NCI-H446 (cell line): ENCODE results near the gene RGS3.

Source experiments
- DNase-seq, 2 experiments: peaks; one replicate each; lab custom pipeline; 2025; lab: John Stamatoyannopoulos, UW

The RGS3 gene

DNA sequence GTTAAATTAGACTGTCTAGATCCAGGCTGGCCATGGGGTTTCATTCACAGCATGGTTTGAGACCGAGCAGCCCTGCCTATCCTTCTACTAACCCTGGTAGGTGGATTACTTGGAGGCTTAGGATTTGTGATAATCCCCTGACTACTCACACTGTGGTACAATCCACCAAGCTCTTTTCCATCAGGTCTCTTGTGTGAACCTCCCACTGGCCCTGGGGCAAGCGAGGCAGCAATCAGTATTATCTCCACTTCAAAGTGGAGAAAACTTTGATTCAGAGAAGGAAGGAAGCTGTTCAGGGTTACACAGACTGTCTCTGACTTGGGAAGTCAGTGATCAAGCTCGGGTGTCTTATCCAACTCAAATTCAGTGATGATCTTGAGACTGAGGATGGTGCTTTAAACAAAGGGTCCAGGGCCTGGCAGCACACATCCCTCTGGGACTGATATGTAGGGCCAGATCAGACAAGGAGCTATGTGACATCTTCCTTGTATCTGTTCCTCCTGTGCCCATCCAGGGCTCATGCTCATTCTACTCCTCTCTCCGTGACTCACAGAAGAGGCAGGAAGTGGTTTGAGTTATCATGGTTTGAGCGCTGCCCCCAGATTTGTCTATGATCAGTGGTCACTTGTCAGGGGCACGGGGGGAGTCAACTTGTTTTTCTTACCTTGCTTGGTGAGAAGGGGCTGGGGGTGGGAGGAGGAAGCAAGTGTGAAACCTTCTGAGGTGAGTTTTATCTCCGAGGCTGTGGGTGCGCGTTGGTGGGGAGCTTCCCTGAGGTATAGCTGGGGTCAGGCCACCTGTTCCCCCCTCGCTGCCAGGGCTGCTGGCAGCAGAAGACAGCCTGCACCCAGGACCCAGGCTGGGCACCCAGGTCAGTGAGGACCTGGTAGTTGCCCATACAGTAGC is 48.6 kb downstream of the RGS3 start:
- DNase-seq = no peak

DNA sequence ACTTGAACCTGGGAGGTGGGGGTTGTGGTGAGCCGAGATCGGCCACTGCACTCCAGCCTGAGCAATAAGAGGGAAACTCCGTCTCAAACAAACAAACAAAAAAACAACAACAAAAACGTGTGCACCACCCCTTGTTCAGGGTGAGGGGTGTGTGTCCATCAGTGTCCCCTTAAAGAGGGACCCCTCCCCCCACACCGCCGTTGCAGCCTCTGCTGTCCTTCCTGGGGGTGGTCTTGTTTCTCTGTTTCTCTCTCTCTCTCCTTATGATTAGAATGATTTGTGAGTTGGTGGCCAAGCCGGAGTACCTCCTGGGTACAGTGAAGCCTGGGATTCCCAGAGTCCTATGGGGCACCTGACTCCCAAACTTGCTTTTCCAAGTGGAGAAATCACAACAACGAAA is 49.6 kb downstream of the RGS3 start:
- DNase-seq = no peak

DNA sequence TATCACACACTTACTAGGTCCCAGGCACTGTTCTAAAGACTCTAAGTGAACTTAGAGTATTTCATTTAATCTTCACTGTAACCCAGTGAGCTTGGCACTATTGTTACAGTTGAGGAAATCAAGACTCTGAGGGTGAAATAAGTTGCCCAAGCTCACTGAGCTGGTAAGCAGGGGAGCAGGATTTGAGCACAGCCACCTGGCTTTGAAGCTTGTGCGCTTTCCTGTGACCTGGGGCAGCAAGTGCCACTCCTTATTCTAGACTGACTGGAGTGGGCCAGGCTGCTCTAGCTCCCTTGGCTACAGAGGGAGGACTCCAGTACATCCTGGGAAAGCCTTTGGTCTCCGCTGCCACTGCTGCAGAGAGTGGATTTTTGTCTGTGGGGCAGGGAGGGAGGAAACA is 50.0 kb downstream of the RGS3 start:
- DNase-seq = no peak

DNA sequence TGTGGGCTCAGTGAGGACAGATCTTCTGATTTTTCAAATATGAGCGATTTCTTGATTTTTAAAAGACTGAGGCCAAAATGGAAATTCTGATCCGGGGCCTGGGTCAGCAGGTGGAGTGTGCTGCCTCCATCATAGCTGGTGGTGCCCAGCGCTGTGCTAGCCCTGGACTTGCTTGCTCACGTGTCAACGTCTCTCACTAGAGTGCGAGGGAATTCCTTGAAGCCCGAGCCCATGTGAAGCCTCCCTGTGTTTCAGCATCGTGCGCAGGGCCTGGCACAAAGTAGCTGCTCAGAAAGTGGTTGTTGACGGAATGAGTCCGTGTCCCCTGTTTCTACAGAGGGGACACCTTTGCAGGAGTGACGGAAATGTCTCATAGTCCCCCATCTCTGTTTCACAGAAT is 50.5 kb downstream of the RGS3 start:
- DNase-seq = no peak

DNA sequence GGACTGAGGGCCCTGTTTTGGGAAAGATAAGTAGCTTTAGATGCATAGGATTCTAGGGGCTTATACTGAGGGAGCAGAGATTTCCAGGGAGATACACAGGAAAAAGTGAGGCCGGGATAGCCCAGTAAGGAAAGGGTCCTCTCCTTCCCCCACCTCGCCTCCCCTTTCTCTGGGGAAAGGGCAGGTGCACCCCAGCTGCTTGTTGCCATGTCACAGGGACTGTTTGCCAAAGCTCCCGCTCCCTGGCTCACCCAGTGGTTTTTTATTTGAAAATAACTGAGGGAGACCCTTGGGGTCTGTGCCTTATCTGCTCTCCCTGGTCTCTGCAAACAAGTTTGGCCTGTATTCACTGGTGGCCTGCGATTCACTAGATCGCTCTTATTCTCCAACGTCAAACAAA is 51.2 kb downstream of the RGS3 start:
- DNase-seq = no peak

DNA sequence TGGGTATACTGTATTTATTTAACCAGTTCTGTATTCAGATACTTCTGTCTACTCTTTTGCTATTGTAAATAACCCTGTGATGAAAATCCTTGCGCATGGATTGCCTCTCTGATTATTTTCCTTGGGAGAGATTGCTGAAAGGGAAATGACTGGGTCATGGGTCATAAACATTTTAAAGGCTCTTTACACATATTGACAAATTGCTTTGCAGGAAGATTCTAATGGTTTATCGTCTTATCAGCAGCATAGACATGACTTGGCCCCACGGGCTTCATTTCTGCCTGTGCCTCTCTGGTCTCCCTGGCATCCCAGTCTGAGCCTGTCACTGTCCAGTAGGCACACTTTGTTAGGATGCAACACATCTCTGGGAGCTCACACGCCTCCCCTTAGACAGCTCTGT is 52.3 kb downstream of the RGS3 start:
- no peak for DNase-seq

DNA sequence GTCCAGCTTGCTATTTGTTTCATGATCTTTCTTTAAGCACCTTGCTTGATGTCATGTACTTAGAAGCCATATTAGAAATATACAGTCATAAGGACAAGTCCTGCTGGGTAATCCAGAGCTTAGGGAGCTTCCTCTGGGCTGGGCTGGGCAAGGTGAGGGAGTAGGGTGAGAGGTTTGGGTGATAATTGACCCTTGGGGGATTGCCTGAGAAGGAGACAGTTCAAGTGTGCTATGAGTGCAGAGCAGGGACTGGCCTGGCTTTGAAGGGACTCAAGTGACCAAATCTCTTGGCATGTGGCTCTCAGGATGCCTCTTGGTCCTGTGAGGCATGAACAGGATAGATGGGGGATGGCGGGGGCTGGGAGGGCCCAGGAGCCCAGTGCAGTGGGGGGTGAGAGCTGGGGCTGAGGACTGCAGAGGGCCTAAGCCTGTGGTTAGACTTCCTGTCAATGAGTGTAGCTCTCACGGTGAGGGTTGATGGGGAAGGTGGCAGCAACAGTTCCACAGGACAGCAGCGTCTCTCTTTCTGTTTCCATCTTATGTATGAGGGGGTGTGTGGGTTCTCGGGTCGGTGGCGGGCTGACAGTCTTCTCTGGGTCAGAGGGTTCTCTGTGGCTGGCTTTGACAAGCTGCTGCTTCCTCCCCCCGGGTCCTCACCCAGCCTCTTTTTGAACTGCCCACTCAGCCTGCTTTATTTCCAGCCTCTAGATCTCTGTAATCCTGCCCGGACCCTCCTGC is 53.5 kb downstream of the RGS3 start:
- DNase-seq = no peak

DNA sequence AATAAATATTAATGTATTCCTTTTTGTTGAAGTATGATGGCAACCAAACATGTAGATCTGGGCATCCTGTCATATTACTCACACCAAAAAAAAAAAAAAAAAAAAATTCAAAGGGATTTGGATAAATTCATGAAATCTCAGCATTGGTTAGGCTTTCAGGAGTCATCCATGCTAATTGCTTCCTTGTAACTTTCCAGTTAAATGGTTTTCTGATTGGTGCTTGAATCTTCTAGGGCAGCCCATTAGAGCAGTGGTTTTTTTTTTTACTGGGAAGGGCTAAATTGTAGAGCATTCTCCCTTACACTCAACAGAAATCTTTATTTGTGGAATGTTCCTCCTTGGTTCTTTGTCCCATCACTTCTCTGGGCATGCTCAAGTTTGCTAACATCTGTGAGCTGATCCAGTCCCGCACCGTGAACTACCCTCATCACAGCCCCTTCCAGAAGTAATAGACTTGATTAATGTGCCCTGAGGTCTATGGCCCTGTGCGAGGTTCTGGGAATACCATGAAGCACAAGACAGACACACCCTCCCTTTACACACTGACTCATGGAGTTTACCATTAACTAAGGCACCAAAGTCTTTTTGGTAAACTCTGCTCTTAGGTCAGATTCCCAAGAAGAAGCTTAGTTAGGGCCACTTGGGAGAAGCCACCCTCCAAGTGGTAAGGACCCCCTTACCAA is 56.0 kb downstream of the RGS3 start:
- DNase-seq = no peak

DNA sequence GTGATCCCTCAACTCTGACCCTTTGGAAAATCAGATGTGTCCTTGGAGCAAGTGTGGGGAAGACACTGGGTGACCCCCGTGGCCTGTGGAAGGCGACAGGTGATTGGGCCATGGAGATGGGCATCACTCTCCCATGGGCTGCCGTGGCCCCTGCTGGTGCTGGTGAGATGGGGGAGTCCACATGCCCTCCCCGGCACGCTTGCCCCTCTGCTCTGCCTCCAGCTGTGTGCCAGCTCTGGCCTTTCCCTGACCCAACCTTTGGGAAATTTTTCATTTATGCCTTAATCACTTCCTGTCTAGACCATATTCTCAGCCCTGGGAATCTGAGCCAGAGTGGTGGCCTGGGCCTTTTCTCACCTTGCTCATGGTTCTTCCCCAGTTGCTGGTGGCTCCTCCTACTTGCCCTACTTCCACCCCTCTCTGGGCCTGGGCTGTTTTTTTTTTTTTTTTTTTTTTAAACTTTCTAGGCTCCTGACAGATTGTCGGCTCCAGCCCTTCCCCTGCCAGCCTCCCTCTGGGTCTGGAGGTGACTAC is 56.6 kb downstream of the RGS3 start:
- no peak for DNase-seq

DNA sequence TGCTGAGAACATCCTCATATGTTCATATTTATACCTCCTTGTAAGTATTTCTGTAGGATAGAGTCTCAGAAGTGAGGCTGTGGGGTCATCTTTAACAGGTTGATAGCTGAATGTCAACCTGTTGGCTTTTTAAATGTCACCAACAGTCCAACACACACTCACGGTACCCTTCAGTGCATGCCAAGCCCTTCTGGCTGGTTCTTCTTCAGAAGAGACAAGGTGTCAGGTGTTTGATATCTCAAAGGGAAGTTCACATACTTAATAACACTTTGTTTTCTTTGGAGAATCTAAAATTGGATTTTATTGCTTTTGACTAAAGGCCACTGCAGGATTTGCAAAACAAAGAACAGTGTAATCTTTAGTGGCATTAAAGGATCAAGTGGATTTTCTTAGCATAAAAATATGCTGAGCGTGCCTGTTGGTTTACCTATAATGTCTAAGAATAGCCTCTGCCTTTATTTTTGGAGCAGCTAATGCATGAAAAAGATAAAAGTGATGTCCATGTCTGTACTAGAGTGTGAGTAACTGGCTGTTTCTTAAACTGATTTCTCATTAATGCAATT is 58.2 kb downstream of the RGS3 start:
- DNase-seq = no peak

DNA sequence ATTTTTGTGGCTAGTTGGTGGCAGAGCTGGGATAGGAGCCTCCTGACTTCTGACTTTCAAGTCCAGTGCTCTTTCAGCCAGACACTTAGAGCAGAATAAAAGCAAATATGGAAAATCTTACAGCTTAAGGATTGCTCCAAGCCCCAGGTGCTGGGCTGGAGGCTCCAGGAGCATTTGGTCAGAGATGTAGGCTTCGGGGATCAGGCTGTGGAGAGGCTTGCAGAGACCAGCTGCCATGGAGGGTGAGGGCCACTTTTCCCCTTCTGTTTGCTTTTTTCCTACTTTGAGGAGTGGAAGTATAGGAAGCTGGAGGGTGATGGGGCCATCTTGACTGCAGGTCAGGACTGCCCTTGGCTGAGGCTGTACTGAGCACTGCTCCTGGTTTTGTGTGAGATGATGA is 58.9 kb downstream of the RGS3 start:
- no peak for DNase-seq

DNA sequence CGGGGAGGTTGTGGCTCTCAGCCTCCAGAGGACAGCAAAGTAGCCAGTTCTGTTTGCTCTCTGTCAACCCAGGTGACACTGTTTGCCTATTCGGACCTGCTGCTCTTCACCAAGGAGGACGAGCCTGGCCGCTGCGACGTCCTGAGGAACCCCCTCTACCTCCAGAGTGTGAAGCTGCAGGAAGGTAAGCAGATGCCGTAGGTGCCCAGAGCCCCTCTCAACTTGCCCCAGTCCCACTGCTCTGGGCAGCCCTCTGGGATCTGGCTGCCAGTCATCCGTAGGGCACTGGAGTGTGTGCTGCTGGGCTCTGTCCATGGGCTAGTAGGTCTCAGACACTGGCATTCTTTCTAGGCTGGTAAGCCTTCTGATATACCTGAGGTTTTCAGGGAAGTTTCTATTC is 59.3 kb downstream of the RGS3 start:
- DNase-seq = no peak

DNA sequence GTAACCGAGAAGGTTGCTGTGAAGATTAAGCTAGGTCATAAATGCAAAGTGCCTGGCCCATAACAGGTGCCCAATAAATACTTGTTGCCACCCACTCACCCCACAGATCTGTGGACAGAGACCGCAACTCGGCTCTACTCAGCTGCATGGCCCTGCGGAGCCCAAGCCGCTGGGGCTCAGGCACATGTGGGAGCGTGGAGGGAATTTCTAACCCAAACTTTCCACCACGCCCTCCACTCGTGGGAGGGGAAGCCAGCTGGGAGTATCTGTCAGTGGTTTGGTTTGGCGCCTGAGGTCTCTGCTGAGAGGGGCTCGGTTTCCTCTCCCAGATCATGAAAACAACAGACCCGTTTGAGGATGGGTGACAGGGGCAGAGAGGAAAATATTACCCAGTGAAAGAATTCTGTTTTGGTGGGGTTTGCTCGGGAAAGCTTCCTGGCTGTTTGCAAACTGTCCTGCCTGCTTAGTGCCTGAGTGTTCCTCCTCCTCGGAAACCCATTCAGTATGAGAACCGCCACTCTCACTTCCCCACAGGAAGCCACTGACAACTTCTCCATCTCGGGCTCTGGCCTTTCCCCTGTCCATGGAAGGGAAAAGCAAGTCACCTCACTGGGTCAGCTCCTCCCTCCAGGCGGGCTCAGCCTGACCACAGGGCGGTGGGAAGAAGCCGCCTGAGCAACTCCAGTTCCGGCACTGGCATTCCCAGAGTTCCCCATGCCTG is 60.1 kb downstream of the RGS3 start:
- no peak for DNase-seq

DNA sequence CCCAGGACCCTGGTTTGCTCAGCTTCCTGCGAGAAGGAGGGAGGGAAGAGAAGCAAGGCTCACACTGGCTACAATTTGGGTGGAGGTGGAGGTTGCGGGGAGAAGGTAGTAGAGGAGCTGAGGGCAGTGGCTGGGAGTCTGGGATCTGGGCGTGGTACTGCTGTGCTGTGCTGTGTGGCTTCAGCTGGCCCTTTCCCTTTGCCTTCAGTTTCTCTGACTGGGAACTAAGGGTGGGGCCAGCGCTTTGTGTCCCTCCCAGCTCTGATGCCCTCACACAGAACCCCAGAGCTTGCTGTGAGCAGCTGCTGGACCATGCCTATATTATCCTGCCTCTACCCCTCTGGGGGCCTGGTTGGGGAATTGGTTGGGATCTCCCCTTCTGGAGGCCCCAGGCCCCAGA is 60.9 kb downstream of the RGS3 start:
- DNase-seq = no peak

DNA sequence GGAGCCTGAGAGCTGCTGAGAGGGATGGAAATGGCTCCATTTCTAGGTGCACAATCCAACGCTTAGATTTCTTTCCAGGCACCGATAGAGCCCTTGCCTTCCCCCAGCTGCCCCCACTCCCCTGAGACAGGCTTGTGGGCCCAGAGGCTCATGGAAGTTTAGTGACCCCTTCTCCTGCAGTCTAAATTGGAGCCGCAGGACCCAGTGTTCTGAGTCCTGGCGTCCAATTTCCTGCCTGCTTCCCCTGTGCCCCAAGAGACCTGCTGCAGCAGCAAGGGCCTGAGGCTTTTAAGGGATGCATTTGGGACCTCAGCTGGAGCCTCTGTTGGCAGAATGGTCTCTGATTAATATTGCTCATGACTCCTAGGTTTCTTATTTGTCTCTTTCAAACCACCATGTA is 61.7 kb downstream of the RGS3 start:
- no peak for DNase-seq

DNA sequence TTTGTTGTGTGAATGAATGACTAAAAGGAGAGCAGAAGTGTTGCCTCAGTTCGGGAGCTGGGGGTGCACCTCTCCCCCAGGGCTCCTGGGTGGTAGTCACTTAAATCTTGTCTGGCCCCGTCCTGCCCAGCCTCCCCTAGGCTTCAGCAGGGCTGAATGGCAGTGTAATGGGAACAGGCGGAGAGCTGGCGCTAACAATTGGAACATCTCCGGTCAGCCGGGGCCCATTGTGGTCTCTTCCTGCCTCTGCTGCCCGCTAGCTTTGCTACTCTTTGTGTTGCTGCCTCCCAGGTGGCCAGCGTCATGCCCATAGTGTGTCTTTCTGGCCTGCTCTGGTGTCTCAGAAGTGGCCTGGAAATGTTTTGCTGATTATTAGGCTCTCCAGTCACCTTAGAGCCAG is 62.3 kb downstream of the RGS3 start:
- DNase-seq = no peak

DNA sequence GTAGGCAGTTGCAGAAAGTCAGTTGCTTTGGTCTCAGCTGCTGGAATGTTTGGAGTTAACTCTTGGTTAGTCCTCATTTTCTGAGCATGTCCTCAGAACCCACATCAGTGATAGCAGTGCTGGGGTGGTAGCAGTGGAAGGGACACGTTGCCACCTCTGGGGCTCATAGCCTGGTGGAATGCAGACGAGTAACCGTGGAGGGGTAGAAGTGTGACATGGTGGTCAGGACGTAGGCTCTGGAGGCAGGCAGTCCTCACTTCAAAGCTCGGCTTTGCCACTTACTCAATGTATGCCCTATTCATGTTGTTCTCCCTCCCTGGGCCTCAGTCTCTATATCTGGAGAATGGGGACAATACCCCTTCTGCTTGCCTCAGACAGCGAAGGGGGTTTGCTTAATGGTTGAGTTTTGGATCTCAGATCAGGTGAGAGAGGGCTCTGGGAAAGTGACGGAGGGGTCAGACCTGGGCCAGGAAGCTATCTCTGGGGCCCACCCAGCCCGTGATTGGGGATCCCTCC is 62.8 kb downstream of the RGS3 start:
- no peak for DNase-seq

DNA sequence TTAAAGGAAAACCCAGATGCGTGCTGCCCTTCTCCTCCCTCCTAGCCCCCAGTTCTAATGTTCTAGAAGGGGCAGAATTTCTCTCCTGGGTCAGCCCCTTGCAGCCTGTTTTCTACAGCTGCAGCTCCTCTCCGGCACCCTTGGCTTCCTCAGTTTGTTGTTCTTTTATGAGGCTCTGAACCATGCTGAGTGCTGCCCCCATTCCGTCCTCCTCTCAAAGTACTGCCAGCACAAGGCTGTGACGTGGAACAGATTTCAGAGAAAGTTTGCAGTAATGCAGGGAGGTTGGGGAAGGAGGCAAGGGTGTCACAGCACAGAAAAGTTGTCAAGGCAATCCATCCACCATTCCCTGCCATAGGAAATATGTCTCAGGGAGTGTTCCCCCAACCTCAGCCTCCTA is 63.3 kb downstream of the RGS3 start:
- DNase-seq = no peak

DNA sequence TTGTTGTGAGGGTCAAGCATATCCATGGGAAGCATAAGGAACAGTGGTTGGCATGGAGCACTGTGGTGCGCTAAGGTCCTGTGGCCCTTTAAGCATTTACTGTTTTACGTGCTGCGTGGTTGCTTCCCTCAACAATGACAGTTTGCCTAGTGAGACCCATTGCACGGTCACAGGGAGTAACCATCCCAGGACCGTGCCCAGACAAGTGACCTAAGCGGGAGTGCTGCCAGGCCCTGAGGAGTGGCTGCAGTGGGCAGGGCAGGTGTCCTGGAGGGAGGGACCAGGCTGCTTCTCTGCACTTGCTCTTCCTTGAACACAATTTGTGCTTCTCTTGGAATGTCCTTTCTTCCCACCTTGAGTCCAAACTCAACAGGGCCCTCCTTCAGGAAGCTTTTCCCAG is 64.6 kb downstream of the RGS3 start:
- DNase-seq = no peak

DNA sequence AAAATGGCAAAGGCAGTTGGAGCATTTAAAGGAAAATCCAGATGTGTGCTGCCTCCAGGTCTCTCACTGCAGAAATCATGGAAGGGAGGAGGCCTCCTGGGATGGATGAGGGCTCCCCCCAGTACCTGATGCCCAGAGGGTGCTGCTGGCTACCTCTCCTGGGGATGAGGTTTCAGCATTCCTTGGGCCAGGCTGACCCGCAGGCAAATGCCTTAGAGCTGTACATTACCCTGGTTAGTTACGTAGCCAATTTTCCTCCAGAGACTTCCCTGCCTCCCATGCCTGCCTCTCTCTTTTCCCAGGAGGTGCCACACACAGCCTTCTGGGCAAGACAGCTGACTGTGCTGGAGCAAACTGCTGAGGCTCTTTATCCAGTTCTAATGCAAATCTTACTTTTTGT is 65.3 kb downstream of the RGS3 start:
- no peak for DNase-seq

DNA sequence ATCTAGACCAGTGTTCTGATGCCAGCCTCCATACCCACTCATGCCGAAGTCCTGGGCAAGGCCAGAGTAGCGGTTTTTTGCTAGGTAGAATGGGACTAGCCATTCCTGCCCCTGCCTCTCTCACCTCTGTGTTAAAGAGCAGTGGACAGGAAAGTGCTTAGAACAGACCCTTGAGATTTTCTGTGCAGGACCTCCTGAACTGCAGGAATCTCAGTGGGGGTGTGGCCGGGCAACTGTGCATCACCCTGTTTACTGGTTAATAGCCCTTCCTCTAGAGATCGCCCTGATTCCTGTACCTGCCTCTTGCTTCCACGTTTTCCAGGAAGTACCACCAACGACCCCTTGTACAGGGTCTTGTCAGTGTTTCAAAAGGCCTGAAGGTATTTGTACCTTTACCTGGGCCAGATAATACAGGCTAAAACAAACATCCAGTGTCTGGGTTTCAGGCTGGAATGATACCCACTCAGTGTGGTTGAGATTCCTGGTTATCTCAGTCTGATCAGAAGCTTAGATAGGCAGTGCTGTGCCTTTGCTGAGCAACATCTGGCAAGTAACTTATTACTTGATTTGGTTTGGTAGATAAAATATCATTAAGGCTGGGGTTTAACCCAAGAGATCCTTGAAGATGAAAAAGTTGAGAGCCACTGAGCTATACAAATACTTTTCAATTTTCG is 65.9 kb downstream of the RGS3 start:
- DNase-seq = no peak
